Measurements from ENCODE around the gene DNAI4.

Gene DNAI4

DNA sequence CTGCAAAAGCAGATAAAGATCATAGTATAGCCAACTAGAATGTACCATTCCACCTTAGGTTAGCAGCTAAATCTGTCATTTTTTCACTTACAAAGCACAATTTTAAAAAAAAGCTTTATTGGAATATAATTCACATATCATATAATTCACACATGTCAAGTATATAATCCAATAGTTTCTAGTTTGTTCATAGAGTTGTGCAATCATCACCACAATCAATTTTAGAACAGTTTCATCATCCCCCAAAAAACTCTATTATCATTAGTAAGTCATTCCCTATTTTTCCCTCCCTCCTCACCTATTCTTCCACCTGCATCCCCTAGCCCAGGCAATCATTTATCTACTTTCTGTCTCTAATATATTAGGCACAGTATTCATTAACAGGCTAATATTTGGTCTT is 91.5 kb downstream of the DNAI4 start:
- in situ Hi-C loops (cut with HindIII; ENCODE audit: low sequenced_read_pairs) = no loop called here

DNA sequence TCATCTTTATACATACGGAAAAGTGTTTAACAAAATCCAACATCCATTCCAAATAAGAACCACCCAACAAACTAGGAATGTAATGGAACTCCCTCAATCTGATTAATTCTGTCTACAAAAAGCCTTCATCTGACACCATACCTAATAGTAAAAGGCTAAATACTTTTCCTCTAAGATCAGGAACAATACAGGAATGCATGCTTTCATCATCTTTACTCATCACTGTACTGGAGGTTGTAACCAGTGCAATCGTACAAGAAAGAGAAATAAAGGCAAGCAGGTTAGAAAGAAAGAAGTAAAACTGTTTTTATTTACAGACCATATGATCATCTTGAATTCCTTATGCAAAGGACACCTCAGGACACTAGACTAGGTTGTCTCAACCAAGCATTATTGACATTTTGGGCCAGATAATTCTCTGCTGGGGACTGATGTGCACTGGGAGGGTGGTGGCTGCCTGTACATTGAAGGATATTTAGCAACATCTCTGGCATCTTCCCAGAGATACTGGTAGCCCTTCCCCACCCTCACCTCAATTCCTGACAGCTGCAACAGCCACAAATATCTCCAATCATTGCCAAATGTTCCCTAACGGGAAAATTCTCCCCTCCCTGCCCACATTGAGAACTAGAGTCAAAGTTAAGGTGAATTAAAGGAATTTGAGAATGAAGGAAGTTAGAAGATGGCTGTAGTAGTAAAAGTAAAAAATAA is 93.0 kb downstream of the DNAI4 start:
- in situ Hi-C loops (cut with HindIII; ENCODE audit: low sequenced_read_pairs) = no loop called here

- in situ Hi-C loops (cut with HindIII; ENCODE audit: low sequenced_read_pairs) = no loop called here
These were observed 99.9 kb downstream of the DNAI4 start for GRCh38 chr1:66824771-66825170.

- in situ Hi-C loops (cut with HindIII; ENCODE audit: low sequenced_read_pairs) = no loop called here
These were observed 114.8 kb downstream of the DNAI4 start for GRCh38 chr1:66809736-66810326.

DNA sequence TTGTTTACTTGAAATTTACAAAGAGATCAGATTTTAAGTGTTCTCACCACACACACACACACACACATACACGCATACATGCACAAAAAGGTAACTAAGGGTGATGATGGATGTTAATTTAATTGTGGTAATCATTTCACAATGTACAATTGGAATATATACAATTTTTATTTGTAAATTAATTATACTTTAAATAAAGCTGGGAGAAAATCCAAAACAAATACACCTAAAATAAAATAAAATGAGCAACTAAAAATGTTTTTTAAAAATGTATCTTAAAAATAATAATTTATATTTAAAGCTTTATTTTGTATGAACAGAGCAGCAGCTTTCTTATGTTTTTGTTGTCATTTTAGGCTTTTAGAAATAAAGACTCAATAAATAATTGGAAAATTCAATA is 115.4 kb downstream of the DNAI4 start:
- in situ Hi-C loops (cut with HindIII; ENCODE audit: low sequenced_read_pairs) = no loop called here

DNA sequence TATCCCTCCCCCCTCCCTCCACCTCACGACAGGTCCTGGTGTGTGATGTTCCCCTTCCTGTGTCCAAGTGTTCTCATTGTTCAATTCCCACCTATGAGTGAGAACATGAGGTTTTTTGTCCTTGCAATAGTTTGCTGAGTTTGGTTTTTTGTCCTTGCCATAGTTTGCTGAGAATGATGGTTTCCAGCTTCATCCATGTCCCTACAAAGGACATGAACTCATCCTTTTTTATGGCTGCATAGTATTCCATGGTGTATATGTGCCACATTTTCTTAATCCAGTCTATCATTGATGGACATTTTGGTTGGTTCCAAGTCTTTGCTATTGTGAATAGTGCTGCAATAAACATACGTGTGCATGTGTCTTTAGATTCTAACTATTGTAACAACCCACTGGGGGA is 128.8 kb downstream of the DNAI4 start:
- in situ Hi-C loops (cut with HindIII; ENCODE audit: low sequenced_read_pairs) = loop anchor here (25.0 kb wide), 1 partner anchor 191 kb away; no protein-coding TSS in a partner anchor

DNA sequence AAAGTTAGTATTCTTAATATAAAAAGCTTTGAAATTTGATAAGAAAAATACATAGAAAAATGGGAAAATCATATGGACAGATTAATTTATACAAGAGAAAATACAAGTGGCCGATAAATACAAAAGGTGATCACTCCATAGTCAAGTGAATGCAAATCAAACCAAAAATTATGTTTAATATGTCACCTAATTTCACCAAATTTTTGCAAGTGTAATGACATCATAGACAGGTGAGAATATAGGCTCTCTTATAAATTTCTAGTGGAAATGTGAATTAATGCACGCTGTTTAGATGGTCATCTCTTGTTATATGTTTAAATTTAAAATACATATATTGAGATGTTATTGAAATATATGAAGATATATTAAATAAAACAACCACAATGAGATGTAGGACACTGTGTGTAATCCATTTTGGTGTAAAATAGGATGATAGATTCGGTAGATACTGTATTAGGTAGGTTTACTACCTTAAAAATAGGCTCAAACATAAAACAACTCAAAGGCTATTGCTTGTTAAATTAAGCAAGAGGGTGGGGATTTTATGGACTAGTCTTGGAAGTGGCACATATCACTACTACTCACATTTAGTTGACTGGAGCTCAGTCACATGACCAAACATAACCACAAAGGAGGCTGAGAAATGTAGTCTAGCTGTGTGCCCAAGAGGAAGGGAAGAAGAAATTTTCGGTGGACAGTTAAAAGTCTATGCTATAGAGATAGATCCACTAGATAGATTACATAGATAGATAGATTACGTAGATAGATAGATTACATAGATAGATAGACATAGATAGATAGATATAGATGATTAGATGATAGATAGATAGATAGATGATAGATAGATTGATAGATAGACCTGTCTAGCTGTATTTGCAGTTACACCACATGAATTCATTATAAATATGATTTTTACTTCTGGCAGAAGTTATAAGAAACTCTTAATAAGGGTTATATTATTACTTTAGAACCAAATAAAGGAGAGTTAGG is 132.7 kb downstream of the DNAI4 start:
- in situ Hi-C loops (cut with HindIII; ENCODE audit: low sequenced_read_pairs) = loop anchor here (25.0 kb wide), 1 partner anchor 195 kb away; no protein-coding TSS in a partner anchor

DNA sequence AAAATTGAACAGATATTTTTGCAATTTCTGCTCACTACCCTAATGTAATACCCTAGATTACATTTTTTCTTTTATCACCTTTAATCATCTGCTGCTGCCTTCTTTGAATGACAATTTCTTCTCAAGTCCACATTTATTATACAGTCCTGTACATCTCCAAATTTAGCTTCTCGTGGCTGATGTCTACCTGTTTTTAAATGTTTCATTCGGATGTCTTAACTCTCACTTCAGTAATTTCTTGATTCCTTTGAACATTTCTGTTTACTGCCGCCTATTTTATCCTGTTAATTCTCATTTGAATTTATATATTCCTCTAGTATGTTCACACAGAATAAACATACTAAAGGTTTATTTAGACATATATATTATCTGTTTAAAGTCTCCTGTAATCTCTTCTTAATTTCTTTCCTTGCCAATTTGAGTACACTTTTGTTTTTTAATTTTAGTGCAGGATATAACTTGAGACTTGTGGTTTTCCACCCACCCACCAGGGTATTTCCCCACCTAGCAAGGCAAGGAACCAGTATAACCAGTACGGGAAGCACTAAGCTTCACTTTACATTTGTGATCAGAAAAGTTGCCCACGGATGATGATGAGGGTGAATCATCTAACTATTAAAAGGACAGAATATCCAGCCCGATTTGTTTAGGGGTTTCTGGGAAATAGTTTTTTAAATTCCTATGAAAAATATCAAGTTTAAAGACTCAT is 136.3 kb downstream of the DNAI4 start:
- in situ Hi-C loops (cut with HindIII; ENCODE audit: low sequenced_read_pairs) = loop anchor here (25.0 kb wide), 1 partner anchor 199 kb away; no protein-coding TSS in a partner anchor

DNA sequence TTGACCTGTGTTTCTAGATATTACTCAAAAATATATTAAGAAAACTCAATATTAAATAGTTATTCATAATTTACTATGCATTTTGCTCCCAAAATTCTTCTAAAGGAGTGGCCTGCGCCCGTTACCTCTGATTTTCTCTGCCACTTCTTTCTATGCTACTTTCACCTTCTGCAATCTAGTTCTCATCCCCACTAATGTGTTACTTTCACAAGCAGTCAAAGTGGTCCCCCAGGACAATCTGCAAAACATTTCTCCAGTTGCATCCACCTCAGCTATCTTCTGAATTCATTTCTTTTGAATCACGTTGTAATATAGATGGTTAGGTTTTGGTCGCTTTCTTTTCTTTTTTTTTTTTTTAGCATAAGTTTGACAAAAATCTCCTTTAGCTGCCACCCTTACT is 137.0 kb downstream of the DNAI4 start:
- in situ Hi-C loops (cut with HindIII; ENCODE audit: low sequenced_read_pairs) = loop anchor here (25.0 kb wide), 1 partner anchor 200 kb away; no protein-coding TSS in a partner anchor

GRCh38 chr1:66785800-66786199 is 138.9 kb downstream of the DNAI4 start:
- in situ Hi-C loops (cut with HindIII; ENCODE audit: low sequenced_read_pairs) = loop anchor here (25.0 kb wide), 1 partner anchor 202 kb away; no protein-coding TSS in a partner anchor

GRCh38 chr1:66779475-66780078 is 145.1 kb downstream of the DNAI4 start:
- in situ Hi-C loops (cut with HindIII; ENCODE audit: low sequenced_read_pairs) = loop anchor here (25.0 kb wide), 1 partner anchor 208 kb away; no protein-coding TSS in a partner anchor

GRCh38 chr1:66778969-66779368 is 145.7 kb downstream of the DNAI4 start:
- in situ Hi-C loops (cut with HindIII; ENCODE audit: low sequenced_read_pairs) = loop anchor here (25.0 kb wide), 1 partner anchor 208 kb away; no protein-coding TSS in a partner anchor

- in situ Hi-C loops (cut with HindIII; ENCODE audit: low sequenced_read_pairs) = loop anchor here (25.0 kb wide), 1 partner anchor 209 kb away; no protein-coding TSS in a partner anchor
These were observed 146.4 kb downstream of the DNAI4 start for GRCh38 chr1:66778266-66778665.

DNA sequence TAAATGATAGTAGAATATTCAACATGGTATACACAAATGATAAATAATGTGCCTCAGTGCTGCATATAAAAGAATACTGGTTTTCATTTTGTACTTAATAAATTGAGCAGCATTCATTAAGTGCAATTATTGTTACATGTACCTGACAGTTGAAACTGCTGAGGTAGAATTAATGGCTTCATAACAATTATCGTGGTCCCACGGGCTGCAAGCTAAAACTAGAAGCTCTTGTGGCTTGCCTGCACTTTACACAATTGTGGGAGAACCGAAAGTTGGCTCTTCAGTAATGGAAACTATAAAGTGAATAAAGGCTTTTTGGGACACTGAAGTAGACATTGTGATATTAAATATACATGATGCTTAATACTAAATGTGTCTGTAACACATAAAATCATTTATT is 146.8 kb downstream of the DNAI4 start:
- in situ Hi-C loops (cut with HindIII; ENCODE audit: low sequenced_read_pairs) = loop anchor here (25.0 kb wide), 1 partner anchor 209 kb away; no protein-coding TSS in a partner anchor

- in situ Hi-C loops (cut with HindIII; ENCODE audit: low sequenced_read_pairs) = loop anchor here (25.0 kb wide), 1 partner anchor 212 kb away; no protein-coding TSS in a partner anchor
These were observed 149.0 kb downstream of the DNAI4 start for GRCh38 chr1:66775646-66776045.

GRCh38 chr1:66774438-66774837 is 150.2 kb downstream of the DNAI4 start:
- in situ Hi-C loops (cut with HindIII; ENCODE audit: low sequenced_read_pairs) = no loop called here

DNA sequence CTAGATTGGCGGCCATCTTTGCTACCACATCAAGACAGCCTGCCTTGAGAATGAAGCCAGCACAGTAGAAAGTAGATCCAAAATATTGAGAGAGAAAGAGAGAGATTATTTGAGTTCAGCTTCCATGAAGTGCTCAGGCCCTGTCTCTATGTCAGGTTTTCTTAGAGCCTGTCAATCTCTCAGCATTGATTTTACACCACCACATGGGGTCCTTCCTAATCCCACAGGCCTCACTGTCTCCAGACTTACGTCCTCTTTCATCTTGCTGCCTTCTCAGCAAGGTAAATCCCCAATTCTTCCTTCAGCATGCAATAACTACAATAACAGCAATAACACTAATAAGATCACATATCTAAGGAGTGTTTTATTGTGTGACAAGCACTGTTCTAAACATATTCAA is 151.4 kb downstream of the DNAI4 start:
- in situ Hi-C loops (cut with HindIII; ENCODE audit: low sequenced_read_pairs) = no loop called here

DNA sequence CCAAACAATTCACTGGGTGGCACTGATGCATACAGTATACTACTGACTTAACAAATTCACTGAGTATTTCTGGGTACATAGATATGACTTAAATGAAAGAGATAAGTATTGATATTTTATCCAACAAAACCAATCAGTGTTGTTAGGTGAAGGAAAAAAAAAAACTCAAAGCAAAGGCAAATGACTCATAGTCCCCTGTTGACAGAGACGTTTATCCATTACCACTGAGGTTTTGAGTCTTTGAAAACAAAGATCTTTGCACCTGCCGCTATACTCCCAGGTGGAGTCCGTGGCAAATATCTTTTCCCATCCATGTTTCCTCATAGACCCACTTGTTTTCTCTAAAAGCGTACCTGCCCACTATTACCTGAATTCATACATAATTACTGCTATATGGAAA is 154.0 kb downstream of the DNAI4 start:
- in situ Hi-C loops (cut with HindIII; ENCODE audit: low sequenced_read_pairs) = no loop called here

- in situ Hi-C loops (cut with HindIII; ENCODE audit: low sequenced_read_pairs) = no loop called here
These were observed 154.4 kb downstream of the DNAI4 start for GRCh38 chr1:66770240-66770639.

Measured in DLD1 (cell line).